HEK293 (cell line): ENCODE data around the gene ALDH1B1.

ENCODE experiments used
- CTCF ChIA-PET: fragments of 350-600 bp; formaldehyde crosslinking; extraction: SDS; loops from one replicate; lab custom pipeline; 2021; ENCODE audit warnings: antibody characterized with exemption; lab: Yijun Ruan, JAX
- POLR2A ChIA-PET: fragments of 300-600 bp; formaldehyde crosslinking; extraction: SDS; loops from one replicate; lab custom pipeline; 2020; ENCODE audit warnings: antibody characterized with exemption, inconsistent platforms; lab: Yijun Ruan, JAX
- H3K27ac ChIP-seq: fragments of 200-500 bp; sonication (Bioruptor generic); 2 replicates; pipeline ENCODE4 v1.5.1; 2014; ENCODE audit warnings: low read depth, low read length, control low read depth, inconsistent platforms; ENCODE audit errors: extremely low read depth
- H3K36me3 ChIP-seq, 2 experiments: fragments of 200-500 bp in 1 of 2; sonication (Bioruptor generic) in 1 of 2; 1 replicate in 1 of 2; 2 replicates in 1 of 2; pipeline ENCODE4 v1.5.1; 2014 to 2017; ENCODE audit warnings: inconsistent platforms in 2 of 2, low read length in 2 of 2; ENCODE audit not compliant: control insufficient read depth in 2 of 2, insufficient read depth in 1 of 2
- H3K4me1 ChIP-seq: fragments of 200-500 bp; sonication (Bioruptor generic); 2 replicates; pipeline ENCODE4 v1.5.1; 2014; ENCODE audit warnings: mild to moderate bottlenecking, low read length, inconsistent platforms; ENCODE audit not compliant: control insufficient read depth, insufficient read depth
- H3K4me3 ChIP-seq: 2 replicates; pipeline ENCODE4 v1.5.1; 2011; ENCODE audit warnings: low read depth, mild to moderate bottlenecking, control low read depth, low read length, moderate library complexity
- H3K9me3 ChIP-seq: fragments of 200-500 bp; sonication (Bioruptor generic); 2 replicates; pipeline ENCODE4 v1.5.1; 2014; ENCODE audit warnings: low read depth, low read length, inconsistent platforms; ENCODE audit not compliant: control insufficient read depth, insufficient read depth
- EGR2 ChIP-seq: fragments of 450-650 bp; formaldehyde crosslinking; IDR thresholded peaks from 2 replicates; pipeline ENCODE4 v1.5.1; 2016; ENCODE audit warnings: low read depth, missing biosample characterization, missing genetic modification characterization
- GFI1B ChIP-seq: fragments of 450-650 bp; formaldehyde crosslinking; IDR thresholded peaks from 2 replicates; pipeline ENCODE4 v1.5.1; 2016; ENCODE audit warnings: missing biosample characterization, missing genetic modification characterization
- GLIS1 ChIP-seq: fragments of 450-650 bp; formaldehyde crosslinking; IDR thresholded peaks from 2 replicates; pipeline ENCODE4 v1.5.1; 2016; ENCODE audit warnings: missing biosample characterization, missing genetic modification characterization
- KLF7 ChIP-seq: fragments of 450-650 bp; formaldehyde crosslinking; IDR thresholded peaks from 2 replicates; pipeline ENCODE4 v1.5.1; 2016; ENCODE audit warnings: missing biosample characterization, missing genetic modification characterization, borderline replicate concordance
- SCRT2 ChIP-seq: fragments of 450-650 bp; formaldehyde crosslinking; IDR thresholded peaks from 2 replicates; pipeline ENCODE4 v1.5.1; 2016; ENCODE audit warnings: missing biosample characterization, missing genetic modification characterization
- SP7 ChIP-seq: fragments of 450-650 bp; formaldehyde crosslinking; IDR thresholded peaks from 2 replicates; pipeline ENCODE4 v1.5.1; 2016; ENCODE audit warnings: missing biosample characterization, missing genetic modification characterization
- TCF7L2 ChIP-seq: IDR thresholded peaks from 2 replicates; pipeline ENCODE4 v1.6.1; 2011; ENCODE audit warnings: low read depth, mild to moderate bottlenecking, inconsistent platforms, low read length, moderate library complexity, borderline replicate concordance
- ZFP69B ChIP-seq: fragments of 450-650 bp; formaldehyde crosslinking; IDR thresholded peaks from 2 replicates; pipeline ENCODE4 v1.5.1; 2016; ENCODE audit warnings: missing biosample characterization, missing genetic modification characterization
- ZNF140 ChIP-seq: fragments of 450-650 bp; formaldehyde crosslinking; IDR thresholded peaks from 2 replicates; pipeline ENCODE4 v1.5.1; 2016; ENCODE audit warnings: missing biosample characterization, missing genetic modification characterization
- ZNF16 ChIP-seq: fragments of 450-650 bp; formaldehyde crosslinking; IDR thresholded peaks from 2 replicates; pipeline ENCODE4 v1.5.1; 2016; ENCODE audit warnings: low read depth, missing biosample characterization, missing genetic modification characterization
- ZNF19 ChIP-seq: fragments of 450-650 bp; formaldehyde crosslinking; IDR thresholded peaks from 2 replicates; pipeline ENCODE4; 2016; ENCODE audit warnings: missing biosample characterization, missing genetic modification characterization, low read depth
- ZNF2 ChIP-seq: fragments of 450-650 bp; formaldehyde crosslinking; IDR thresholded peaks from 2 replicates; pipeline ENCODE4 v1.5.1; 2016; ENCODE audit warnings: missing biosample characterization, missing genetic modification characterization
- ZNF366 ChIP-seq: fragments of 450-650 bp; formaldehyde crosslinking; conservative IDR thresholded peaks from 2 replicates; pipeline ENCODE4 v1.5.1; 2016; ENCODE audit warnings: missing biosample characterization, missing genetic modification characterization
- ZNF473 ChIP-seq: fragments of 450-650 bp; formaldehyde crosslinking; IDR thresholded peaks from 2 replicates; pipeline ENCODE4 v1.5.1; 2017; ENCODE audit warnings: missing biosample characterization, missing genetic modification characterization
- ZNF571 ChIP-seq: fragments of 450-650 bp; formaldehyde crosslinking; IDR thresholded peaks from 2 replicates; pipeline ENCODE4 v1.5.0; 2017; ENCODE audit warnings: missing biosample characterization, missing genetic modification characterization
- ZNF600 ChIP-seq: fragments of 450-650 bp; formaldehyde crosslinking; IDR thresholded peaks from 2 replicates; pipeline ENCODE4 v1.5.1; 2016; ENCODE audit warnings: missing biosample characterization, missing genetic modification characterization
- ZNF629 ChIP-seq: fragments of 450-650 bp; formaldehyde crosslinking; IDR thresholded peaks from 2 replicates; pipeline ENCODE4 v1.5.1; 2017; ENCODE audit warnings: missing biosample characterization, missing genetic modification characterization
- ZNF660 ChIP-seq: fragments of 450-650 bp; IDR thresholded peaks from 2 replicates; pipeline ENCODE4 v1.5.1; 2018; ENCODE audit warnings: missing biosample characterization, mild to moderate bottlenecking, missing genetic modification characterization
- ZNF837 ChIP-seq: fragments of 450-650 bp; formaldehyde crosslinking; IDR thresholded peaks from 2 replicates; pipeline ENCODE4 v1.5.1; 2016; ENCODE audit warnings: missing biosample characterization, missing genetic modification characterization
- TF ChIP-seq, protein P1 (sequence below): fragments of 450-650 bp; formaldehyde crosslinking; IDR thresholded peaks from 2 replicates; pipeline ENCODE4; 2016; ENCODE audit warnings: missing biosample characterization, missing genetic modification characterization
- TF ChIP-seq, protein P2 (sequence below): fragments of 450-650 bp; formaldehyde crosslinking; IDR thresholded peaks from 2 replicates; pipeline ENCODE4 v1.5.1; 2016; ENCODE audit warnings: missing biosample characterization, missing genetic modification characterization
- TF ChIP-seq, protein P3 (sequence below): fragments of 450-650 bp; formaldehyde crosslinking; IDR thresholded peaks from 2 replicates; pipeline ENCODE4 v1.5.1; 2016; ENCODE audit warnings: missing biosample characterization, missing genetic modification characterization

Gene ALDH1B1

DNA sequence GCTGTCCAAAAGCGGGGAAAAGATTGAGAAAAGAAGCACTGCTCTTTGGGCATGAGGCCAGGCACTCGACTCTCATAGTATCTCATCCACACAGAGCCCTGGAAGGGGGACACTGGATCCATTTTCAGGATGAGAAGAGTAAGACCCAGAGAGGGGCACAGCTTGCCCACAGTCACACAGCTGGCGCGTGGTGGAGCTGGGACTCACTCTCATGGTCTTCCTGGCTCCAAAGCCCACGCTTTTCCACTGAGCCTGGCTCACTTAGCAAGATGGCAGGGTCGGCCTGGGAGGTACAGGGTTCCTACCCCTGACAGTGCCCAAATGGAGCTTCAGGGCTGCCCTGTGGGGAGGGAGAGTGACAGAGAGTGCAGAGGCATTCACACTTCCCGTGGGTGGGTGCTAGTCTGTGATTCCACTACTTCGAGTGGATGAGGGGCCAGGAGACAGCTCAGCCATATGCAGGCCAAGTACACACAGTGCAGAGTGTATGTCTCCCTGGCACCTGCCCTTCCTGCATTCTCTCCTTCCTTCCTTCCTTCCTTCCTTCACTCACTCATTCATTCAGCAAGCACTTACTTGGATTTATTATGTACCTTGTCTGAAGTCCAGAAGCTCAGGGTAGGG, 50.1 kb downstream of the ALDH1B1 start:
- no peak for TF ChIP-seq ZNF473 (tag by site-specific recombination)
- no peak for TF ChIP-seq KLF7
- no peak for TF ChIP-seq SCRT2 (tag by site-specific recombination)
- TF ChIP-seq ZNF837 (tag by site-specific recombination), result no peak
- TF ChIP-seq, protein P1, sequence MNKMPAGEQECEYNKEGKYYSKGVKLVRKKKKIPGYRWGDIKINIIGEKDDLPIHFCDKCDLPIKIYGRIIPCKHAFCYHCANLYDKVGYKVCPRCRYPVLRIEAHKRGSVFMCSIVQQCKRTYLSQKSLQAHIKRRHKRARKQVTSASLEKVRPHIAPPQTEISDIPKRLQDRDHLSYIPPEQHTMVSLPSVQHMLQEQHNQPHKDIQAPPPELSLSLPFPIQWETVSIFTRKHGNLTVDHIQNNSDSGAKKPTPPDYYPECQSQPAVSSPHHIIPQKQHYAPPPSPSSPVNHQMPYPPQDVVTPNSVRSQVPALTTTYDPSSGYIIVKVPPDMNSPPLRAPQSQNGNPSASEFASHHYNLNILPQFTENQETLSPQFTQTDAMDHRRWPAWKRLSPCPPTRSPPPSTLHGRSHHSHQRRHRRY, result no peak
- TF ChIP-seq GFI1B (tag by site-specific recombination), result no peak
- no peak for TF ChIP-seq EGR2
- TF ChIP-seq ZNF2 (tag by site-specific recombination), result no peak
- ChIA-PET CTCF (interaction anchor here (0.6 to 2.5 kb wide), 2 partner anchors 10 to 27 kb away, joined by 3 to 18 read pairs; no protein-coding TSS in a partner anchor), POLR2A (interaction anchor here (0.7 kb wide), 1 partner anchor 9 kb away, joined by 4 read pairs; no protein-coding TSS in a partner anchor)
- Histone ChIP-seq H3K9me3 (no peaks in the 10 kb centered on the region), H3K27ac (no peak overlapping the region), H3K4me1 (no peaks in the 10 kb centered on the region), H3K36me3 (no peaks in the 10 kb centered on the region), H3K4me3 (no peak overlapping the region)

DNA sequence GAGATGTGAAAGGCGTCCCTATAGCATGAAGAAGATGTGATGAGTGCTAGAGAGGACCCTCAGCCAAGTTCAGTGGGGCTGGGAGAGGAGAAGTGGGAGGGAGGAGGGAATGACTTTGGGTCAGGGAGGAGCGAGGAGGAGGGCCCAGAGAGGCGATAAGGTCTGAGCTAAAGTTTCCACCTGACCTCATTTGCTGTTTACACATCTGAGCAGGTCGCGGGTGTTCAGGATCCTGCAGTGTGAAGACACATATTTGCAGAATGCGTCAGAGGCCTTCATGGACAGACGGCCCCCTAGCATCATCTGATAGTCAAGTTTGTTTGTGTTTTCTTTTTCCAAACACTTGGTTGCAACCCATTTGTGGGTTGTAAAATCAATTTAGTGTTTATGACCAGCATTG, 50.7 kb downstream of the ALDH1B1 start:
- CTCF ChIA-PET, result interaction anchor here (0.6 to 2.5 kb wide), 5 partner anchors 10 to 31 kb away, joined by 3 to 18 read pairs (median 3); no protein-coding TSS in a partner anchor

DNA sequence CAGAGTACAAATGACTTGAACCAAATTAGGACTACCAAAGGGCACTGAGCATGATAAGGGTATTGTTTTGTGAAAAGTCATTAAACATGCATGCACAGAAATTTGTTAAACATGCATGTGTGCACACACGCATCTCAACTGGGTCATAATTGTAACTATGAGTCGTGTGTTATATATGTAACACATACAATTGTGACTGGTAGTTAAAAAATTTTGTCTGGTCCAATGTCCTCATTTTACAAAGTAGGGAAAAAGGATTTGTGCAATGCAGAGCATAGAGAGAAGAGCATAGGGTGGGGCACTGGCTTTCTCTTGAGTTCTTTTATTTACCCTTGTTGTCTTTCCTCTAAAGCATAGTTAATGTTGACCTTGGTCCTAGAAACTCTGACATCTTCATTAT, 51.1 kb downstream of the ALDH1B1 start:
- Histone ChIP-seq H3K36me3 (no peaks in the 10 kb centered on the region), H3K9me3 (no peaks in the 10 kb centered on the region), H3K4me3 (no peak overlapping the region), H3K27ac (no peak overlapping the region), H3K4me1 (no peaks in the 10 kb centered on the region)
- TF ChIP-seq GLIS1 (tag by site-specific recombination) (0 out of 2 replicates have a peak, but pooled peaks have one; percentile 1), ZNF16 (tag by site-specific recombination) (no peak)
- CTCF ChIA-PET, result interaction anchor here (0.6 to 1.1 kb wide), 6 partner anchors 9 to 71 kb away, joined by 3 read pairs; no protein-coding TSS in a partner anchor
- POLR2A ChIA-PET, result interaction anchor here (0.5 kb wide), 1 partner anchor 373 kb away, joined by 3 read pairs; no protein-coding TSS in a partner anchor

More for the DNA sequence above, 50.7 kb downstream of the ALDH1B1 start:
- POLR2A ChIA-PET, result interaction anchor here (0.7 kb wide), 1 partner anchor 8 kb away, joined by 4 read pairs; no protein-coding TSS in a partner anchor
- Histone ChIP-seq H3K4me1 (no peaks in the 10 kb centered on the region), H3K9me3 (no peaks in the 10 kb centered on the region), H3K27ac (no peak overlapping the region), H3K36me3 (no peaks in the 10 kb centered on the region), H3K4me3 (no peak overlapping the region)
- TF ChIP-seq SP7 (tag by site-specific recombination), result peak; percentile 38; the same call in 1 of the 2 replicates
- no peak for TF ChIP-seq ZNF140 (tag by site-specific recombination)
- peak; percentile 34; the same call in 1 of the 2 replicates for TF ChIP-seq ZFP69B (tag by site-specific recombination)
- TF ChIP-seq, protein P2, sequence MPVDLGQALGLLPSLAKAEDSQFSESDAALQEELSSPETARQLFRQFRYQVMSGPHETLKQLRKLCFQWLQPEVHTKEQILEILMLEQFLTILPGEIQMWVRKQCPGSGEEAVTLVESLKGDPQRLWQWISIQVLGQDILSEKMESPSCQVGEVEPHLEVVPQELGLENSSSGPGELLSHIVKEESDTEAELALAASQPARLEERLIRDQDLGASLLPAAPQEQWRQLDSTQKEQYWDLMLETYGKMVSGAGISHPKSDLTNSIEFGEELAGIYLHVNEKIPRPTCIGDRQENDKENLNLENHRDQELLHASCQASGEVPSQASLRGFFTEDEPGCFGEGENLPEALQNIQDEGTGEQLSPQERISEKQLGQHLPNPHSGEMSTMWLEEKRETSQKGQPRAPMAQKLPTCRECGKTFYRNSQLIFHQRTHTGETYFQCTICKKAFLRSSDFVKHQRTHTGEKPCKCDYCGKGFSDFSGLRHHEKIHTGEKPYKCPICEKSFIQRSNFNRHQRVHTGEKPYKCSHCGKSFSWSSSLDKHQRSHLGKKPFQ (tag by site-specific recombination), result 0 out of 2 replicates have a peak, but pooled peaks have one; percentile 23
- no peak for TF ChIP-seq ZNF19 (tag by site-specific recombination)
- TF ChIP-seq ZNF600 (tag by site-specific recombination), result peak; percentile 74
- TF ChIP-seq GLIS1 (tag by site-specific recombination), result peak; percentile 66; the same call in 1 of the 2 replicates
- TF ChIP-seq ZNF366 (tag by site-specific recombination), result 0 out of 2 replicates have a peak, but pooled peaks have one; percentile 24
- TF ChIP-seq TCF7L2, result no peak
- no peak for TF ChIP-seq ZNF571 (tag by site-specific recombination)
- TF ChIP-seq, protein P3, sequence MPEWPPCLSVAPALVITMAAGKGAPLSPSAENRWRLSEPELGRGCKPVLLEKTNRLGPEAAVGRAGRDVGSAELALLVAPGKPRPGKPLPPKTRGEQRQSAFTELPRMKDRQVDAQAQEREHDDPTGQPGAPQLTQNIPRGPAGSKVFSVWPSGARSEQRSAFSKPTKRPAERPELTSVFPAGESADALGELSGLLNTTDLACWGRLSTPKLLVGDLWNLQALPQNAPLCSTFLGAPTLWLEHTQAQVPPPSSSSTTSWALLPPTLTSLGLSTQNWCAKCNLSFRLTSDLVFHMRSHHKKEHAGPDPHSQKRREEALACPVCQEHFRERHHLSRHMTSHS, result no peak
- TF ChIP-seq ZNF660 (tag by site-specific recombination), result no peak
- TF ChIP-seq ZNF629, result 0 out of 2 replicates have a peak, but pooled peaks have one; percentile 47
